ENCODE measurements around the gene ZNF207.
A peak's percentile ranks its signal among the peaks of the same experiment; 100 is the strongest.
"Not testable (repeated sequence)": the region's sequence is repeated elsewhere in the genome, so short reads cannot be mapped to it uniquely, and the experiment has no call there.

The ZNF207 gene

GRCh38 chr17:32349854-32350665 is at the start of gene ZNF207:
ZNF207 (plus strand) TSS chr17:32350157; CDS start chr17:32350286, 129 bp downstream.
- peak; percentile 94 for DNase-seq (ENCODE audit: low read depth)

GRCh38 chr17:32302037-32302436 is 47.9 kb upstream of the ZNF207 start:
- no peak for DNase-seq (ENCODE audit: low read depth)

- DNase-seq (ENCODE audit: low read depth): no peak
These were observed 46.9 kb upstream of the ZNF207 start for GRCh38 chr17:32302860-32303649.

GRCh38 chr17:32303781-32304288 is 46.1 kb upstream of the ZNF207 start:
- DNase-seq (ENCODE audit: low read depth): no peak

GRCh38 chr17:32305049-32305448 is 44.9 kb upstream of the ZNF207 start:
- no peak for DNase-seq (ENCODE audit: low read depth)

GRCh38 chr17:32307658-32308057 is 42.3 kb upstream of the ZNF207 start:
- no peak for DNase-seq (ENCODE audit: low read depth)

- no peak for DNase-seq (ENCODE audit: low read depth)
These were observed 38.9 kb upstream of the ZNF207 start for GRCh38 chr17:32311028-32311536.

- DNase-seq (ENCODE audit: low read depth): no peak
These were observed 35.3 kb upstream of the ZNF207 start for GRCh38 chr17:32314636-32315035.

- no peak for DNase-seq (ENCODE audit: low read depth)
These were observed 34.8 kb upstream of the ZNF207 start for GRCh38 chr17:32315171-32315570.

GRCh38 chr17:32316653-32317052 is 33.3 kb upstream of the ZNF207 start:
- DNase-seq (ENCODE audit: low read depth): not testable (repeated sequence)

- no peak for DNase-seq (ENCODE audit: low read depth)
These were observed 32.6 kb upstream of the ZNF207 start for GRCh38 chr17:32317353-32317752.

- no peak for DNase-seq (ENCODE audit: low read depth)
These were observed 31.9 kb upstream of the ZNF207 start for GRCh38 chr17:32318071-32318470.

GRCh38 chr17:32319548-32319905 is 30.4 kb upstream of the ZNF207 start:
- peak; percentile 5 for DNase-seq (ENCODE audit: low read depth)

GRCh38 chr17:32320080-32320479 is 29.9 kb upstream of the ZNF207 start:
- not testable (repeated sequence) for DNase-seq (ENCODE audit: low read depth)

GRCh38 chr17:32320847-32321246 is 29.1 kb upstream of the ZNF207 start:
- DNase-seq (ENCODE audit: low read depth): no peak

- DNase-seq (ENCODE audit: low read depth): no peak
These were observed 26.9 kb upstream of the ZNF207 start for GRCh38 chr17:32323046-32323445.

- DNase-seq (ENCODE audit: low read depth): no peak
These were observed 26.0 kb upstream of the ZNF207 start for GRCh38 chr17:32323811-32324491.

- DNase-seq (ENCODE audit: low read depth): no peak
These were observed 22.0 kb upstream of the ZNF207 start for GRCh38 chr17:32327911-32328310.

- DNase-seq (ENCODE audit: low read depth): no peak
These were observed 19.8 kb upstream of the ZNF207 start for GRCh38 chr17:32330147-32330546.

GRCh38 chr17:32331243-32332040 is 18.5 kb upstream of the ZNF207 start:
- DNase-seq (ENCODE audit: low read depth): no peak

- no peak for DNase-seq (ENCODE audit: low read depth)
These were observed 16.8 kb upstream of the ZNF207 start for GRCh38 chr17:32333187-32333586.

All from fibroblast of the conjunctiva (primary cell).